Peyer's patch (tissue), 4 donors: ENCODE measurements around the gene SLC1A1.

Source experiments
- POLR2A ChIP-seq, 2 donors: fragments of 450-650 bp; IDR thresholded peaks; one replicate each; pipeline ENCODE4 v1.5.1; 2017; ENCODE audit warnings: antibody characterized with exemption in 2 of 2, mild to moderate bottlenecking in 2 of 2, moderate library complexity in 2 of 2
- TF ChIP-seq, protein P1 (sequence below), 6 experiments: fragments of 450-650 bp in 4 of 6; fragments of 200-600 bp in 2 of 6; sonication (generic) in 1 of 6; IDR thresholded peaks; one replicate each; pipeline ENCODE4 v1.5.1; 2017 to 2019; ENCODE audit warnings: antibody characterized with exemption in 6 of 6, mild to moderate bottlenecking in 3 of 6, moderate library complexity in 1 of 6

DNA sequence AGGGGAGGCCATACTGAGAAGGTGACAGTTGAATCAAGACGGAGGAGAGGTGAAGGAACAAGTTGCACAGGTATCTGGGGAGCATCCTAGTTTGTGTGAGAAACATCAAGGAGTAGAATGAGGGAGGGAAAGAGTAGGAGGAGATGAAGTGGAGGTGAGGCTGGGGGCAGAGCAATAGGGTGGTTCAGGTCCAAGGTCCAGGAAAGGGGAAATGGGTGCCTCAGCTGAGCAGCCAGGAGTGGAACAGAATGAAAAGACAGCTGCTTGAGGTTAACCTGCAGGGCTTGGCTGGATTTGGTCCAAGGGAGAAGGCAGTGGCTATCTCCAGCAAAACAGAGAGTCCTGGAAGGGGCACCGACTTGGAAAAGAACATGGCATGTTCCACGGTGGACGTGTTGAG, 5.3 kb downstream of the SLC1A1 start:
- TF ChIP-seq, protein P1, sequence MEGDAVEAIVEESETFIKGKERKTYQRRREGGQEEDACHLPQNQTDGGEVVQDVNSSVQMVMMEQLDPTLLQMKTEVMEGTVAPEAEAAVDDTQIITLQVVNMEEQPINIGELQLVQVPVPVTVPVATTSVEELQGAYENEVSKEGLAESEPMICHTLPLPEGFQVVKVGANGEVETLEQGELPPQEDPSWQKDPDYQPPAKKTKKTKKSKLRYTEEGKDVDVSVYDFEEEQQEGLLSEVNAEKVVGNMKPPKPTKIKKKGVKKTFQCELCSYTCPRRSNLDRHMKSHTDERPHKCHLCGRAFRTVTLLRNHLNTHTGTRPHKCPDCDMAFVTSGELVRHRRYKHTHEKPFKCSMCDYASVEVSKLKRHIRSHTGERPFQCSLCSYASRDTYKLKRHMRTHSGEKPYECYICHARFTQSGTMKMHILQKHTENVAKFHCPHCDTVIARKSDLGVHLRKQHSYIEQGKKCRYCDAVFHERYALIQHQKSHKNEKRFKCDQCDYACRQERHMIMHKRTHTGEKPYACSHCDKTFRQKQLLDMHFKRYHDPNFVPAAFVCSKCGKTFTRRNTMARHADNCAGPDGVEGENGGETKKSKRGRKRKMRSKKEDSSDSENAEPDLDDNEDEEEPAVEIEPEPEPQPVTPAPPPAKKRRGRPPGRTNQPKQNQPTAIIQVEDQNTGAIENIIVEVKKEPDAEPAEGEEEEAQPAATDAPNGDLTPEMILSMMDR (IDR thresholded peaks at IDR 0.05): no peak
- TF ChIP-seq POLR2A (IDR thresholded peaks at IDR 0.05): peak in 1 of 2 donors; percentile 22
